NCI-H1436 (cell line): ENCODE results near the gene PDZK1.
"Not testable (repeated sequence)": the region's sequence is repeated elsewhere in the genome, so short reads cannot be mapped to it uniquely, and the experiment has no call there.

Source experiments
- DNase-seq: peaks from one replicate; lab custom pipeline; 2025; lab: John Stamatoyannopoulos, UW

The PDZK1 gene

GRCh38 chr1:145656245-145656943, 50.8 kb downstream of the PDZK1 start:
- DNase-seq, result not testable (repeated sequence)

DNA sequence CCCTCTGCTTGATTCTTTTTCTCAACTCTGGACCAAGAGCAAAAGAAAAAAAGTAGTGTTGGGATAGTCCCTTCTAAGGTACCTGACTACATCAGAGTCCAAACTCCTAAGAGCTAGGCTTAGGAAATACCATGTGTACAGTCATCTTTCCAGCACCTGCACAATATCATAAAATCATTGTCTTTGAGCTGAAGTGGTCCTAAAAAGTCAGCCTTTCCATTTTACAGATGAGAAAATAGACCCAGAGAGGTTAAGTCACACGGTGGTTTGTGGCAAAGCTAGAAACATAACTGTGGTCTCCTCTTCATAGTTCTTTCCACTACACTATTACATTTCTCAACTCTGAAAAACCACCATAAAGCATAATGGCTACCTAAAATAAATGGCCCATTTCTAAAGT, 63.2 kb downstream of the PDZK1 start:
- DNase-seq, result not testable (repeated sequence)

DNA sequence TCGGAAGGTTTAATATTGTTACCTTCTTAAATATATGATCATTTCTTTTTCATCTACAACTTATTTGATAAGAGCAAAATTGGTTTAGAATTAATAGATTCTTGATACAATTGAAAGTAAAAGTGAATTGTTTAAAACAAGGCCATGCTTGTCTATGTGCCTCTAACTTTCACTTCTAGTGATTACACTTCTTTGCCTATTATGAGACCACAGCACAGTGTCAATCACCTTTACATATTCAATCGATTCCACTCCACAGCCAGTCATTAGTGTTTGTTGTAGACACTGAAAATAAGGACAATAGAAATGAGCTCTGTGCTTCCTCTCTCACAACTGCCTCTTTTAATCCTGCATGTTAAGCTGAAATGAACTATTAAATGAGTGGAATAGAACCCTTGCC, 65.3 kb downstream of the PDZK1 start:
- not testable (repeated sequence) for DNase-seq

GRCh38 chr1:145636237-145636636, 70.9 kb downstream of the PDZK1 start:
- DNase-seq, result not testable (repeated sequence)

- DNase-seq, result not testable (repeated sequence)
Measured at GRCh38 chr1:145622177-145622576, 85.0 kb downstream of the PDZK1 start.
